ENCODE results near the gene MRM3. TPM values are rescaled to one million over a fixed set of nuclear protein-coding genes. Genes with fewer than 3 reads are reported as not detected.
"Not testable (repeated sequence)": the region's sequence is repeated elsewhere in the genome, so short reads cannot be mapped to it uniquely, and the experiment has no call there.

The MRM3 gene
- total RNA-seq, 1 donor from 2014 or later = 8.3 TPM

- peaks cover 40% of the 10 kb centered on the region for H3K36me3 Mint-ChIP-seq (ENCODE audit: low read depth, unreplicated experiment)
- Histone ChIP-seq H3K4me1 (ENCODE audit: insufficient read depth, low read length) (peaks cover 20% of the 10 kb centered on the region), H3K79me2 (ENCODE audit: insufficient read depth, low read length) (peaks cover 78% of the 10 kb centered on the region), H4K20me1 (ENCODE audit: insufficient read depth, low read length) (peaks cover 70% of the 10 kb centered on the region), H3K36me3 (ENCODE audit: insufficient read depth, low read length) (peaks cover 37% of the 10 kb centered on the region)
- H3K9me3 ChIP-seq (ENCODE audit: insufficient read depth, low read depth, low read length); H3K9me3 Mint-ChIP-seq (ENCODE audit: unreplicated experiment); H3K9ac ChIP-seq (ENCODE audit: low read length); H3K4me3 Mint-ChIP-seq (ENCODE audit: unreplicated experiment); H3K4me3 ChIP-seq (ENCODE audit: insufficient read depth, low read depth, low read length); H3K27ac ChIP-seq (ENCODE audit: low read depth, low read length); H2AFZ ChIP-seq (ENCODE audit: low read depth, low read length); H3K4me1 Mint-ChIP-seq (ENCODE audit: low read depth, unreplicated experiment); H3K27me3 Mint-ChIP-seq (ENCODE audit: low read depth, unreplicated experiment); H3K27ac Mint-ChIP-seq (ENCODE audit: unreplicated experiment); FAIRE-seq; H3K4me2 ChIP-seq (ENCODE audit: low read length); H3K27me3 ChIP-seq (ENCODE audit: insufficient read depth, low read length); DNase-seq (ENCODE audit: low read depth): not testable (repeated sequence)
Observed at GRCh38 chr17:748604-749003, 33.5 kb upstream of the MRM3 start.

- peak overlapping the region; percentile 37 for H3K4me3 Mint-ChIP-seq (ENCODE audit: unreplicated experiment)
- not testable (repeated sequence) for DNase-seq (ENCODE audit: low read depth)
Observed at GRCh38 chr17:749359-749758, 32.8 kb upstream of the MRM3 start.

GRCh38 chr17:750431-751037 is 31.6 kb upstream of the MRM3 start:
- no peak for FAIRE-seq
- peaks cover 21% of the 10 kb centered on the region for H3K36me3 ChIP-seq (ENCODE audit: insufficient read depth, low read length)
- no peaks in the 10 kb centered on the region for H3K27me3 ChIP-seq (ENCODE audit: insufficient read depth, low read length)
- H3K9me3 Mint-ChIP-seq (ENCODE audit: unreplicated experiment) = peaks cover 6% of the 10 kb centered on the region
- TF ChIP-seq EZH2 (IDR thresholded peaks at IDR 0.05; ENCODE audit: insufficient read depth, low read length) (no peak), CTCF (IDR thresholded peaks at IDR 0.05; ENCODE audit: insufficient read depth, low read depth, low read length) (no peak)
- H3K27ac ChIP-seq (ENCODE audit: low read depth, low read length) = no peak overlapping the region
- H3K4me1 Mint-ChIP-seq (ENCODE audit: low read depth, unreplicated experiment) = peaks cover 2% of the 10 kb centered on the region
- peak overlapping the region; percentile 76 for H3K4me3 ChIP-seq (ENCODE audit: insufficient read depth, low read depth, low read length)
- no peak overlapping the region for H3K27ac Mint-ChIP-seq (ENCODE audit: unreplicated experiment)
- H3K36me3 Mint-ChIP-seq (ENCODE audit: low read depth, unreplicated experiment) = peaks cover 34% of the 10 kb centered on the region
- peaks cover 20% of the 10 kb centered on the region for H3K4me1 ChIP-seq (ENCODE audit: insufficient read depth, low read length)
- no peaks in the 10 kb centered on the region for H3K27me3 Mint-ChIP-seq (ENCODE audit: low read depth, unreplicated experiment)
- H2AFZ ChIP-seq (ENCODE audit: low read depth, low read length) = no peak overlapping the region
- H3K9ac ChIP-seq (ENCODE audit: low read length) = peak overlapping the region; percentile 81
- no peaks in the 10 kb centered on the region for H3K9me3 ChIP-seq (ENCODE audit: insufficient read depth, low read depth, low read length)
- peaks cover 60% of the 10 kb centered on the region for H3K79me2 ChIP-seq (ENCODE audit: insufficient read depth, low read length)
- H3K4me3 Mint-ChIP-seq (ENCODE audit: unreplicated experiment) = peak overlapping the region; percentile 97
- no peak for DNase-seq (ENCODE audit: low read depth)
- peak overlapping the region; percentile 92 for H3K4me2 ChIP-seq (ENCODE audit: low read length)
- peaks cover 51% of the 10 kb centered on the region for H4K20me1 ChIP-seq (ENCODE audit: insufficient read depth, low read length)

More at GRCh38 chr17:749359-749758, 32.8 kb upstream of the MRM3 start:
- not testable (repeated sequence) for H3K27me3 ChIP-seq (ENCODE audit: insufficient read depth, low read length); H3K9me3 ChIP-seq (ENCODE audit: insufficient read depth, low read depth, low read length); H3K4me3 ChIP-seq (ENCODE audit: insufficient read depth, low read depth, low read length); H3K4me1 Mint-ChIP-seq (ENCODE audit: low read depth, unreplicated experiment); H3K27ac Mint-ChIP-seq (ENCODE audit: unreplicated experiment); FAIRE-seq; H3K9me3 Mint-ChIP-seq (ENCODE audit: unreplicated experiment); H2AFZ ChIP-seq (ENCODE audit: low read depth, low read length); H3K27me3 Mint-ChIP-seq (ENCODE audit: low read depth, unreplicated experiment); H3K4me2 ChIP-seq (ENCODE audit: low read length); H3K9ac ChIP-seq (ENCODE audit: low read length); H3K27ac ChIP-seq (ENCODE audit: low read depth, low read length)
- Histone ChIP-seq H3K4me1 (ENCODE audit: insufficient read depth, low read length) (peaks cover 20% of the 10 kb centered on the region), H4K20me1 (ENCODE audit: insufficient read depth, low read length) (peaks cover 63% of the 10 kb centered on the region), H3K79me2 (ENCODE audit: insufficient read depth, low read length) (peaks cover 71% of the 10 kb centered on the region), H3K36me3 (ENCODE audit: insufficient read depth, low read length) (peaks cover 31% of the 10 kb centered on the region)
- H3K36me3 Mint-ChIP-seq (ENCODE audit: low read depth, unreplicated experiment) = peaks cover 39% of the 10 kb centered on the region
